Epithelial cell of proximal tubule (primary cell): Measurements from ENCODE around the gene DDI1. TPM values are rescaled to one million over a fixed set of nuclear protein-coding genes. Genes with fewer than 3 reads are reported as not detected.
A peak's percentile ranks its signal among the peaks of the same experiment; 100 is the strongest.

Experiments used
- DNase-seq: peaks from one replicate; pipeline ENCODE4 v3.0.0-alpha.2; 2011; ENCODE audit warnings: low read depth
- H3K4me3 ChIP-seq: 2 replicates; pipeline ENCODE4 v1.5.1; 2011; ENCODE audit warnings: low read depth, mild to moderate bottlenecking, low read length
- CTCF ChIP-seq: conservative IDR thresholded peaks from 2 replicates; pipeline ENCODE4 v1.5.1; 2012; ENCODE audit warnings: low read depth, mild to moderate bottlenecking, low read length
- total RNA-seq: library from RNA; depleted of rRNA; stranded (reverse); fragments of >200 nt; gene quantifications from 2 replicates; pipeline ENCODE4 v1.2.3, GENCODE V29; 2015

Gene DDI1
- total RNA-seq, 1 donor from 2014 or later, result not detected

- TF ChIP-seq CTCF, result no peak
- no peak for DNase-seq
- no peak overlapping the region for H3K4me3 ChIP-seq
Measured at GRCh38 chr11:104075091-104075490, 38.7 kb downstream of the DDI1 start.

GRCh38 chr11:104075706-104076105 lies 39.3 kb downstream of the DDI1 start:
- no peak for DNase-seq
- H3K4me3 ChIP-seq, result no peak overlapping the region
- no peak for TF ChIP-seq CTCF

- no peak for TF ChIP-seq CTCF
- DNase-seq, result peak; percentile 12
- no peak overlapping the region for H3K4me3 ChIP-seq
Measured at GRCh38 chr11:104076455-104076854, 40.0 kb downstream of the DDI1 start.

- H3K4me3 ChIP-seq, result no peak overlapping the region
- DNase-seq, result no peak
- TF ChIP-seq CTCF, result no peak
Measured at GRCh38 chr11:104078245-104078644, 41.8 kb downstream of the DDI1 start.

- no peak overlapping the region for H3K4me3 ChIP-seq
- DNase-seq, result no peak
- no peak for TF ChIP-seq CTCF
Measured at GRCh38 chr11:104078995-104079394, 42.6 kb downstream of the DDI1 start.

- no peak overlapping the region for H3K4me3 ChIP-seq
- DNase-seq, result no peak
- TF ChIP-seq CTCF, result no peak
Measured at GRCh38 chr11:104086621-104087020, 50.2 kb downstream of the DDI1 start.

Other genes with a start within 250 kb of the DDI1 start
- 2.0 and 3.4 TPM in 2 replicates for gene PDGFD, start 127.5 kb downstream of the DDI1 start, total RNA-seq